HG02973 (cell line): ENCODE results near the gene EIF4E2.
"Not testable (repeated sequence)": the region's sequence is repeated elsewhere in the genome, so short reads cannot be mapped to it uniquely, and the experiment has no call there.

Experiments used
- ATAC-seq: cut with Tn5 transposase; IDR thresholded peaks from one replicate; pipeline ENCODE4 v1.9.1; 2021; ENCODE audit warnings: moderate library complexity; ENCODE audit not compliant: unreplicated experiment

EIF4E2 gene

GRCh38 chr2:232521959-232522622, 28.4 kb upstream of the EIF4E2 start:
- no peak for ATAC-seq

GRCh38 chr2:232522623-232523401, 27.7 kb upstream of the EIF4E2 start:
- no peak for ATAC-seq

- ATAC-seq, result no peak
These were observed 27.1 kb upstream of the EIF4E2 start for GRCh38 chr2:232523402-232523681.

DNA sequence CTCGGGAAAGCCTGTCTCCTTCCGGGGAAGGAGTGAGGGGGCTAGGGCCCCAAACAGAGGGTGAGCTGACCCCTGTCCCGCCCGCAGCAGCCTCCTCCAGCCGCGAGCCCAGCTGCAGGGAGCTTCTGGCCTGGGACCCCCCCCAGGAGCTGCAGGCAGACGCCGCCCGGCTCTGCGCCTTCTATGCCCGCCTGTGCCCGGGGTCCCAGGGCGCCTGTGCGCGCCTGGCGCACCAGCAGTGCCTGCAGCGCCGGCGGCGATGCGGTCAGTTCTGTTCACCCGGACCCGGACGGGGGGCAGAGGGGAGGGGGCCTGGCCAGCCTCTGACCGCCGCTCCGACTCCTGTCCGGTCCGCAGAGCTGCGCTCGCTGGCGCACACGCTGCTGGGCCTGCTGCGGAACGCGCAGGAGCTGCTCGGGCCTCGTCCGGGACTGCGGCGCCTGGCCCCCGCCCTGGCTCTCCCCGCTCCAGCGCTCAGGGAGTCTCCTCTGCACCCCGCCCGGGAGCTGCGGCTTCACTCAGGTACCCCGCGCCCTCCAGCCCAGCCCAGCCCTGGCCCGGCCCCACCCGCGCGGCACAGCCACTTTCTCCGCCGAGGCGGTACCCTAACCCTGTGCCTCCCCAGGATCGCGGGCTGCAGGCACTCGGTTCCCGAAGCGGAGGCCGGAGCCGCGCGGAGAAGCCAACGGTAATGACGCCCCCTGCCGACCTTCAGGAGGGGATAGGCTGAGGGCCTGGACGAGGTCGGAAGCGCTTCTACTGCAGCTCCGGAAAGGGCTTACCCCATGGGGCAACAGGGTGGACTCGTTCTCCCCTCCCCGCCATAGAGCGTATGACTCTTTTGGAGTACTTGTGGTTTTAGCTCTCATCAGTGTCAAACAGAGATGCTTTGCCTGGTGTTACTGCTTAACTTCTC, 26.5 kb upstream of the EIF4E2 start:
- no peak for ATAC-seq

- ATAC-seq, result no peak
These were observed 25.7 kb upstream of the EIF4E2 start for GRCh38 chr2:232524771-232525170.

- ATAC-seq, result no peak
These were observed 25.3 kb upstream of the EIF4E2 start for GRCh38 chr2:232525199-232525598.

GRCh38 chr2:232525791-232526371, 24.6 kb upstream of the EIF4E2 start, which contains the start of gene CHRND:
Gene CHRND, plus strand, starts transcription at chr2:232526160. Its CDS starts 56 bp downstream, at chr2:232526216.
- ATAC-seq, result no peak

- no peak for ATAC-seq
These were observed 24.0 kb upstream of the EIF4E2 start for GRCh38 chr2:232526372-232526941.

- ATAC-seq, result no peak
These were observed 22.5 kb upstream of the EIF4E2 start for GRCh38 chr2:232527905-232528470.

GRCh38 chr2:232528746-232529460, 21.6 kb upstream of the EIF4E2 start:
- ATAC-seq, result no peak

GRCh38 chr2:232529806-232530547, 20.5 kb upstream of the EIF4E2 start:
- ATAC-seq, result no peak

- ATAC-seq, result no peak
These were observed 19.7 kb upstream of the EIF4E2 start for GRCh38 chr2:232530626-232531260.

DNA sequence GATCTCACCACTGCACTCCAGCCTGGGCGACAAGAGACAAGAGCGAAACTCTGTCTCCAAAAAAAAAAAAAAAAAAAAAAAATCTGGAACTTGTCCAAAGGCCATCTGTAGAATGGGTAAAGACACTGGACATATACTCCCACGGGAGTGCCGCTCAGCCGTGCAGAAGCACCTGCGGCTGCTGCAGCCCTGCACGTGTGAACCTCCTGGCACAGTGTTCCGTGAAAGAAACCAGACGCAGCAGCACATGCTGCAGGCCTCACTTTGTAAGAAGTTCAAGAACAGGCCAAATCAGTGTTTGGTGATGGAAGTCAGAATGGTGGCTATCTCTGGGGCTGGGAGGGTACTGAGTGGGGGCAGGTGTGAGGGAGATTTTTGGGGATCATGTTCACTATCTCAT, 18.1 kb upstream of the EIF4E2 start:
- ATAC-seq, result no peak

- ATAC-seq, result not testable (repeated sequence)
These were observed 17.7 kb upstream of the EIF4E2 start for GRCh38 chr2:232532821-232533220.

GRCh38 chr2:232533944-232534710, 16.4 kb upstream of the EIF4E2 start:
- ATAC-seq, result no peak

- ATAC-seq, result no peak
These were observed 15.4 kb upstream of the EIF4E2 start for GRCh38 chr2:232534940-232535651.

- no peak for ATAC-seq
These were observed 14.5 kb upstream of the EIF4E2 start for GRCh38 chr2:232535761-232536530.
